HG02870 (cell line): ENCODE data around the gene ATP6V0D1.
"Not testable (repeated sequence)": the region's sequence is repeated elsewhere in the genome, so short reads cannot be mapped to it uniquely, and the experiment has no call there.

ENCODE experiments used
- ATAC-seq: cut with Tn5 transposase; IDR thresholded peaks from one replicate; pipeline ENCODE4 v1.9.1; 2021; ENCODE audit warnings: mild to moderate bottlenecking, moderate library complexity; ENCODE audit not compliant: unreplicated experiment

The ATP6V0D1 gene

DNA sequence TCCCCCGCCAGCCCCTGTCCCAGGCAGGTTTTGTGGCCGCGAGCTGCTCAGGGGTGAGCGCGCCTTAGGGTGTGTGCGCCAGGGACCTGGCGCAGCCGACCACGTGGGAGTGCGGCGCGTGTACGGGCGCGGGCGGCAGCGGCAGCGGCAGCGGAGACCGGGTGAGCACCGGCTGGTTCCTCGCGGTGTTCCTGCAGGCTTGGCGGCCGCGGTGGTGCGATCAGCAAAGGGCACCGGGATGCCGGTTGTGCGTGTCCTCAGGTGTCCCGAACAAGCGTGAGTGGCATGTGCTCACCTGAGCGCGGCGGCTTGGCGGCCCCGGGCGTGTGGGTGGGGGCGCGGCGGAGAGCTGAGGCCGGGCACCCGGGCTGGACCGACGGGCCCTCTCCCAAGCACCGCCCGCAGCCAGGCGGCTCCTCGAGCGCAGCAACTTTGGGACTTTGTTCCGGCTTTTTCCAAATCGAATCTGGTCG lies 50.4 kb downstream of the ATP6V0D1 start:
- no peak for ATAC-seq

DNA sequence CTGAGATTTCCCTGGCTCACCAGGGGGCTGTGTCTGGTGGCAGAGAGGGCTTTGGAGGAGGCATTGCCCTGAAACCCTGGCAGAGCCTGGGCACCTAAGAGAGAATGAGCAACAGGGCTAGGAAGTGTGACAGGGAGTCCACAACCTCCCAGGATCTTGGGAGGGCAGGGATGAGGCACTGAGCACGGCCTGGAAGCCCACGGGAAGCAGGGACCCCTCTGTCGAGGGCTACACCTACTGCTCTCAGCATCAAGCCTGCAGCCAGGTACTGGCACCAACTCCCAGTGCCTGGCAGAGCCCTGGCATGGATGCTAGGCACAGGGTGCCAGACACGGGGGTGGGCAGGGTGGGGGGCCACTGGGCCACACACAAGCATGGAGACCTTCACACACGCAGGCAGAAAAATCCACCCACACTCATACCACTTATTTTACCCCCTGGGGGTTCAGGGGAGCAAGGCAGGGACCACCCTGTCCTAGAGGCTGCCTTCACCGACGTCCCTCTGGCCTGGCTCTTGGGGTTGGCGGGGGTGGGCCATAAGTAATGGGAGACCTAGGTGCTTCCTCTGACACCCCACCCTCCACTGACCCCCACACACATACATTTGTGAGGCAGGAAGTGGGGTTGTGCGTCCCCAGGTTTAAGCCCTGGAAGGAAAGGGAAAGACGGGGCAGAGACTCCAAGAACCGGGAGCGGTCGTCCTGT lies 51.0 kb downstream of the ATP6V0D1 start:
- no peak for ATAC-seq

DNA sequence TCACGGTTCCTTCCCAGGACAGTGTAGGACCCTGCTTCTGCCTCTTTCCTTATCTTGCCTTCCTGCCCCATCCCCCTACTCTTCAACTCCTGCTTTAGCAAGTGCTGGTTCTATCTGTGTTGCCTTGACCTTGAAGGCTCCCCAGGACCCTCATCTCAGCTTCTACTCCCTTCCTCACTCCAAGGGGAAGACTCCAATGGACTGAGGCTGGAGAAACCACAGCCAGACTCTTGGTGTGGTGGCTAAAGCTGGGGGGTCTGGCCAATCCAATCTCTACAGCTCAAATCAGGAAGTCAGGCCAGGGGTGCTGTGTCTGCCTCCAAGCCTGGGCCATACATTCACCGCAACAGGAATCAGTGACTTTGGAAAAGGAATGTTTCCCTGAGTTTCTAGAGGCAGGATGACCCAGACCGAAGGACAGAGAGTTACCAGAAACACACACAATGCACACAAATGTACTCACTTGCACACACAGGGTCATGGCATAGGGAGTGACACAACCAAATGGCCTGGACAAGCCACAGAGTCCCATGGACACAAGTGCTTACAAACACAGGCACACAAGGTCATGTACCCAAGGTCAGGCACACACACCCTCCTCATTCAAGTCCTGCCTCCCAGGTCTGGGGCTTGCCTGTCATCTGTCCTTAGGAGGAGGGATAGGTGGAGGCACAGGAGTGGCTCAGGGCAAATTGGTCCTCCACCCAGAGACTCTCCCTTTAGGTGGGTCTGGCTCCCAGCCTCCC lies 51.7 kb downstream of the ATP6V0D1 start:
- no peak for ATAC-seq

DNA sequence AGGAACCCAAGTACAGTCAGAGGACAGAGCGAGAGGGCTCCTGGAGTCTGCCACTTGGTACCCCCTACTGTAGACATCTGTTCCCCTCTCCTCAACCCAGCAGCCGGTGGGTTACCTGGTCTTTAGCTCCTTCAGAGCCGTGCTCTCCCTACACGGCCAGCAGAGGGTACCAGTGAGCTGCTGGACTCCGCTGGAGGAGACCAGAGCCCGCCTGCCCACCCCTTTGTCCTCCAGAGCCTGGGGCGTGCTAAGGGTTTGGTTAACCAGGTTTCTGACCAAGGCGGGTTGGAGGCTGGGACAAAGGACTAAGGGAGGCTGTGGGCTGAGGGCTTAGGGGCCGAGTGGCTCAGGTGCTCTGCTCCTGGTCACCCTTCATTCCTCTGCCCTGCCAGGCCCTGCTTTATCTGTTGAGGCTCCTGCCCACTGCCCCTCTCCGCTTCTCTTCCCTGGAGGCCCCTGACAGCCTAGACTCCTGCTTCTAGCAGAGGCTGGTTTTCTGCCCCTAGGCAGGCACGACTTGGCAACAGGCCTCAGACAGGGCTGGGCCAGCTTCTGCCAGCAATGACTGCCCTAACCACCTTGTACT lies 52.7 kb downstream of the ATP6V0D1 start:
- no peak for ATAC-seq

DNA sequence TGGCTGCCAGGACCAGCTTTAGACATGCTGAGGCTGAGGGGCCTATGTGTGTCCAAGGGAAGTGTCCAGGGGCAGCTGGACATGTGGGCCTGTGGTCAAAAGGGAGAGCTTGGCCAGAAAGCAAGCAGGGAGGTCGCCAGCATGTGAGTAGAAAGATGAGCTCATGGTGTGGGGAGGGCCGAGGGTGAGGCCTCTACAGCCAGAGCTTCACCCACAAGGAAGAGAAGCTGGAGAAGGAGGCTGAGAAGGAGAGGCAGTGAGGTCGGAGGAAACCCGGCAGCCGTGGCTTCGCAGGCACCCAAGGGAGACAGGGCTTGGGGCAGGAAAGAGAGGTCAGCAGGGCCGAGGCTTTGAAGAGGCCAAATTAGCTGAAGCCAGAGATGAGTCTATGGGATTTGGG lies 54.0 kb downstream of the ATP6V0D1 start:
- ATAC-seq, result no peak

DNA sequence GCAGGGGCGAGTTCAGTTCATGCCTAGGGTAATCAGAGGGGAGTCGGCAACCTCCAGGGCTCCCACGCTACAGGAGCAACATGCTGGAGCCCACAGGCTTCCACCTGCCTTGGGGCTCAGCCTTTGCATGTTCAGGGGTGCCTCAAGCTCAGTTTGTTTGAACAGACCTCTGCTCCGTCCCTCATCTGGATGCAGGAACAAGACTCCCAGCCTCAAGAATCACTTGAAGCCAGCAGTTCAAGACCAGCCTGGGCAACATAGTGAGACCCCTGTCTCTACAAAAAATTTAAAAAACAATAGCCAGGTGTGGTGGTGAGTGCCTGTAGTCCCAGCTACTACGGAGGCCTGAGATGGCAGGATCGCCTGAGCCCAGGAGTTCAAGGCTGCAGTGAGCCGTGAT lies 54.9 kb downstream of the ATP6V0D1 start:
- ATAC-seq, result no peak

DNA sequence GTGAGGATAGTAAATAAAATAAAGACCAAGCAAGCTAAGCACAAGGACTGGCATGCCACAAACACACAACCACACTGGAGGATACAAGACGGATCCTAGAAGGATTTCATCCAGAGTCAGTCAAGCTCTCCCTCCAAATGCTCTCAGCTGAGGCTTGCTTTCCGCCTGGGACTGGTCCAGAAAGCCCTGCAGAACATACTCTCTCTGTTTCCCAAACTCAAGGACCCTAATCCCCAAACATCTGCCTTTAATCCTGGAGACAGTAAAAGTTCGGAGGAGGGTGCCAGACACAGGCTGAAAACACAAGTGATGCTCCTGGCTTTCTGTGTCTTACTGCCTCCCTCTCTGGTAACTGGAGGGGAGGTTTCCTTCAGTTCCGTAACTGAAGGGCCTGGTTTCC lies 55.4 kb downstream of the ATP6V0D1 start:
- no peak for ATAC-seq

DNA sequence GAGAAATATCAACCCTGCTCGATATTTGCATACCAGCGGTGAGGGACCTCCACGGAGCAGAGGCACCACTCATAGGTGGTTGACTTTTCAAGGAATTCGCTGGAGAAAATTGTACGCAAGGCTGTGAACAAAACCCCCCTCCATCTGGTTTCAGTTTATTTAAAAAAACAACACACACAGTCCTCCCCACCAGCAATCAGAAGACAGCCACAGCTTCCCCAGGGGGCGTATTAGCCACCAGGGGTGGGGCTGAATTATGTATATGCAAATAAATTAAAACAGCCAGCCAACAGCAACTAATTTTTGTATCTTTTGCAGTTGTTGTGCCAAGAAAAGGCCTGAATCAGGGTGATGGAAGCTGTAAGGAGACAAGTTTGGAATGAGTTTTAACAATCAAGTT lies 55.9 kb downstream of the ATP6V0D1 start:
- no peak for ATAC-seq

DNA sequence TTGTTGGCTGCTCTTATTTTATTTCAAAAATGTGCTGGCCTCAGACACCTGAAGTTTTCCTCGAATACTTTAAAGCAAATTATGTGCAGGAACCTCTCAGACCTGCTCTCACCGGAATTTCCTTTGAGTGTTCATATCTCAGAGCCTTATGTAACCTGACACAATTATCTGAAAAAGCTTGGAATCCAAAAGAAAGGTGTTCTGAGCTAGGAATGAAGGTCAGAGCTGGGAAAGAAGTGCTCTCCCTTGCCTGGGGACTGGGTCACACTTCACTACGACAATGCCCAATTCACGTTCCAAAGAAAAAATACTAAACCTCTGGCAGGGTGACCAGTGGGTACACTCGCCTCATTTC lies 56.7 kb downstream of the ATP6V0D1 start:
- no peak for ATAC-seq

DNA sequence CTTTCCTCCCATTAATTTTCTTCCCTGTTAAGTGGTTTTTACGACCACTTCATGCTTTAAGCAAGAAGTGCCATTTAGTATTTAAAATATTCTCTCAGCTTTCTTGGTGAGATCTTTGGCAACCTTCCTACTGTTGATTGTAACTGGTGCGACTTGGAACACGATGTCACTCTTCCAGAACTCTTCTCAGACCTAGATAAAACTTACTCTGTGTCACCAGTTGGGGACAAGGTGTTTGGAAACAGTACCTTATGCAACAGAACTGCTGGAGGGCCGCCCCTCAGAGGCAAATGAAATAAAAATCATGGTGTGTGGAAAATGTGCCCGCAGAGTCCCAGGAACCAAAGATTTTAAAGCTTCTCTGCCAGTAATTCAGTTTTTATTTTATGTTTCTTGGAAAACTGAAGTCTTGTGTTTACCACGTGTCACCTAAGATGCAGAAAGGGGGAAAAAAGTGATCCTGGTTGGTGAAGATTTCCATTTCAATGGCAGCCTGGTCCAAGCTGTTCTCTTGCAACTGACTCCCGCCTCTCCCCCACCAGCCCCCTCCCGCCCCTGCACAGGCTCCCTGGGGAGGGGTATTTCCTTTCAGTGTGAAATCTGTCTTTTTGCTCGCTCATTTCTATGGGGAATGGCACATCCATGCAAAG lies 57.2 kb downstream of the ATP6V0D1 start:
- no peak for ATAC-seq

DNA sequence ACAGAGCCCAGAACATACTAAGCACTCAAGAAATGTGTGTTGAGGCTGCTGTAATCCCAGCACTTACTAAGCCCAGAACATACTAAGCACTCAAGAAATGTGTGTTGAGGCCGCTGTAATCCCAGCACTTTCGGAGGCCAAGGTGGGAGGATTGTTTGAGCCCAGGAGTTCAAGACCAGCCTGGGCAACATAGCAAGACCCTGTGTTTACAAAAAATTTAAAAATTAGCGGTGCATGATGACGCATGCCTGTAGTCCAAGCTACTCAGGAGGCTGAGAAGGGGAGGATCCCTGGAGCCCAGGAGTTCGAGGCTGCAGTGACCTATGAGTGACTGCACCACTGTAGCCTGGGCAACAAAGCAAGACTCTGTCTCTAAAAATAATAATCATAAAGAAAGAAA lies 57.9 kb downstream of the ATP6V0D1 start:
- ATAC-seq, result no peak

DNA sequence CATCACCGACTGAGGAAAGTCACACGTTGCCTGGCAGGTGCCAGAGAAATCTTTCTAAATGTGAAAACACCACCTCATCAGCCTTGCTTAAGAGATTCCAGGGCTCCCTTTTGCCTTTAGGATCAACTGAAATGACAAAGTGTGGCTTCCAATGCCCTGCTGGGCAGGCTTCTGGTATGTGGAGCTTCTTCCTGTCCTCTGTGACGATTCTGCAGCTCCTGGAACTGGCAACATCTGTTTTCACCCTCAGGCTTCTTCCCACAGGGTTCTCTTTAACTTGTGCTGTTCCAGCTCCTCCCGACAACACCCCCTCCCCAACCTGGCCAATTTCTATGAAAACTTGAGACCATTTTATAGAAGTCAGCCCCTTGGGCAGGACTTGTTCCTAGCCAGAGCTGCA lies 59.9 kb downstream of the ATP6V0D1 start:
- no peak for ATAC-seq

DNA sequence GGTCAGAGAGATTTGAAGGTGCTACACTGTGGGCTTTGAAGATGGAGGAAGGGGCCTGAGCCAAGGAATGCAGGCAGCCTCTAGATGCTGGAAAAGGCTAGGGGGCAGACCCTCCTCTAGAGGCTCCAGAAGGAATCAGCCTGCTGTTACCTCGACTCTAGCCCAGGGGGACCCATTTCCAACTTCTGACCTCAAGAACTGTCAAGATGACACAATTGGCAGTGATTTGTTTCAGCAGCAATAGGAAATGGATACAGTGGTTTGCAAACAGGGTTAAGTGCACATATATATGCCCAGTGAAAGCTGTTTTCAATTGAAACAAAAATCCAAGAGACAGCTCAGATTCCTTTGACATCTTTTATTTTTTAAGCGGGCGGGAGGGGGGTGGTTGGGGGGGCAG lies 61.0 kb downstream of the ATP6V0D1 start:
- no peak for ATAC-seq

DNA sequence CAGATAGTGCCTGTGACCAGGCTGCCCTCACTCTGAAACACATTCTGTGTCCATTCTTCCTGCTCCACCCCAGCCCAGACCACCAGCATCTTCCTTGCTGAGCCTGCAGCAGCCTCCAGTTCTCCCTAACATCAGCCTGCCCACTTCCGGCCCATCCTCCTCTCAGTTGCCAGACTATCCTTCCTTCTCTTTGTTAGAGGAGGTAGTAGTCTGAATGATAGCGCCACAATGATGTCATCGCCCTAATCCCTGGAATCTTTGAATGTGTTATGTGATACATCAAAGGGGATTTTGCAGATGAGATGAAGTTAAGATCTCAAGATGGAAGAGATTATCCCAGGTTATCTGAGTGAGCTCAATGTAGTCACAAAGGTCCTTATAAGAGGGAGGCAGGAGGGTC lies 61.5 kb downstream of the ATP6V0D1 start:
- ATAC-seq, result no peak

DNA sequence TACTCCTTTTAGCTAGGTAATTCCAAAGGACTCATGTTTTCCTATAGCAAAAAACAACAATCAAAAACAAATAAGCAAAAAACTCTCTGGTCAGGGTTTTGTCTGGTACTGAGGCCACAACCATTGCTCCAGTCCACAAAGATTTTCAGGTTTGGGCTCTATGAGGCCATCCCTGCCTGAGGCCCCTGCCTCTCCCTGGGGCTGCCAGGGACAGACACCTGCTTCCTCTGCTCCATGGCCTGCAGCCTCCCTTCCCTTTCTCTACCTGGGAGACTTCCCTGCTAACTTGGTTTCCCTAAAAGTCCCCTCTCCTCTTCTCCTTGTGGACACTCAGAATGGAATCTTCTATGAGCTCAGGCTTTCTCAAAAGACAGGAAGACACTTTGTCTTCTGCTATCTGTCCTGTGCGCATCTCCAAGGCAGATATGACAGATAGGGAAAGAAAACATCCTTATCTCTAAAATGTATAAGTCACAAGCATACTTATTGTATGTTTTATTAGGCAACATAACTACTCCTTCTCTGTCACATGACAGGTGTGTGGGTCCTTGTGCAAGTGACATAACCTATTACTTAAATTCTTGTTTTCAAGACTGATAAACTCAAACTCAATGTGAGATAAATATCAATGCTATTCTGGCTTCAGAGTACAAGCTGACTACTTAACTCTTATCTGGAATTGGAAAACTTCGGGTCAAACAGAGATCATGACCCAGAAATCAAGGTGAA lies 63.5 kb downstream of the ATP6V0D1 start:
- no peak for ATAC-seq

DNA sequence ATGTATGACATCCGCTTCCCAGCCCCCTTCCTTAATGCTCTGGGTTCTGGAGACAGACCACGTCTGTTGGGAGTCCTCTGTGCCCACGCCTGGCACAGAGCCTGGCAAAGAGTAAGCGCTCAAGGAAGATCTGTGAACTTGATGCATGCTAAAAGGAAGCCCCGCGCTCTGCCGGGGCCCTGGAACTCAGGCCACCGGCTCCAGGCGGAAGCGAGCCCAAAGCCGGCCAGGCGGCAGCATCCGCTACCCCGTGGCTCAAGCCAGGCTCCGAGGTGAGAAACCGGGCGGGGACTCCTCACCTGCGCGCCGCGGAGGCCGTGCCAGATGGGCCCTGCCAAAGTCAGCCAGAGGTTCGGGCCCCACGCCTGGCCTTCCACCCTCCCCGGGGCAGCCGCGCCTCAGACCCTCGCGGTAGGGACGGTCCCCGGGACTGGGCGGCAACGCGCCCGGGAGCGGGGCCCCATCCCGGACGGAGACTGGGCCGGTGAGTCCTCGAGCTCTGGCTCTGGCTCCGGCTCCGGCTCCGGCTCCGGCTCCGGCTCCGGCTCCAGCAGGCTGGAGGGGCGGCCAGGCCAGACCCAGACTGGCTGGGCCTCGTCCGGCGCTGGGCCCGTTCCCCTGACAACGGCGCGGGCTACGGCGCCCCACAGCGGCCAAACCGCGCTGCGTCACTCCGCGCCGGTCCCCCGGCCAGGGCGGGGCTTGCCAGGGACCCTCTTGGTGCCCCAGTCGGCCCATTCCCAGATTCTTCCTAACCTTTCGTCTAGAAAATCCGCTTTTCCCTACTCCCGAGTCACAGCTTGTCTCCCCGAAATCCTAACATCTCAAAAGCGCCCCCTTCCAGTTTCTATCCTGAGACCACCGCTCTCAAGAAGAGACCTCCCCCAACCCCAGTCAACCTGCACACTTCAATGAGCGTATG lies 64.8 kb downstream of the ATP6V0D1 start, which contains the start of gene ZDHHC1:
TSS of gene ZDHHC1 (minus strand) at position 606 of the 922 bp plus-strand sequence. CDS start 8,702 bp downstream, outside the sequence.
- ATAC-seq, result peak; percentile 62

DNA sequence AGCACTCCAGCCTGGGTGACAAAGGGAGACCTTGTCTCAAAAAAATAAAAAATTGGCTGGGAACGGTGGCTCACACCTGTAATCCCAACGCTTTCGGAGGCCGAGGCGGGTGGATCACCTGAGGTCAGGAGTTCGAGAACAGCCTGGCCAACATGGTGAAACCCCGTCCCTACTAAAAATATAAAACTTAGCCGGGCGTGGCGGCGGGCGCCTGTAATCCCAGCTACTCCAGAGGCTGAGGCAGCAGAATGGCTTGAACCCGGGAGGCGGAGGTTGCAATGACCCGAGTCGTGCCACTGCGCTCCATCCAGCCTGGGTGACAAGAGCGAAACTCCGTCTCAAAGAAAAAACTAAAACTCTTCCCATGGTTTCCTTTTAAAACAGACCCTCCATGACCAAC lies 65.5 kb downstream of the ATP6V0D1 start:
- ATAC-seq, result not testable (repeated sequence)

DNA sequence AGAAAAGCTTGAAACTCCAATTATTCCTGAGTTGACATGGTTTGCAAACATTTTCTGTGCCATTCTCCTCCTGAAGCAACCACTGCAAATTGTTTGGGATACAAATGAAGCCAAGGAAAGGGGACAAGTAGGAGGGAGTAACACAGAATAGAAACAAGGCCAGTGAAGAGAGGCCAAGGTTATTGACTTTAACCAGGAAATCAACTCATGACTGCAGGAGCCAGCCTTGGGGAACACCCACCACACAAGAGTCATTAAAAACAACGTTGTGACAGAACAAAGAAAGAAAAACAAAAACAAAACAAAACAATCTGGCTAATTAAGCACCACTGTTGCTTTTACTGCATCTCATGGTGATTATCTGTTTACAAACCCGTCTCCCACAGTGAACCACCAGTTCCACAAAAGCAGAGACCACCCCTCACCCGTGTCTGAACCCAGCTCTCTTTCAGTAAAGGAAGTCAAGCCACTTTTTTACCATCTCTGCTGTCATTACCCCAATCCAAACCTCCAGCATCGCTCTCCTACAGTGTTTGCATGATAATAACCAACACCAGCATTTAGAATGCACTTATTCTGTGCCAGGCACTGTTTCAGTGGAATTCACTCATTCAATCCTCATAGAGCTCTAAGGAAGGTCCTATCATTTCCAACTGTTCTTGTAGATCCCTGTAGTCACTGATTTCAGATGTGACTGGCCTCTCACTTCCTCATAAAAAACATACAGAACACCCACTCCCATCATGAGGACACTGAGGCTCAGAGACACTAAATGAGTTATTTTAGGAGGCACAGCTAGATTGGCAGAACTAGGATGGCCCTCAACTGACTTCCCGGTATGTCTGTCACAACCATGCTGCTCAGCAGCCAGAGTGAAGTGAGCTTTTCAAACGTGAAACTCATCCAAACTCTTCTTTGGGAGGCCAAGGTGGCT lies 66.7 kb downstream of the ATP6V0D1 start:
- ATAC-seq, result no peak

DNA sequence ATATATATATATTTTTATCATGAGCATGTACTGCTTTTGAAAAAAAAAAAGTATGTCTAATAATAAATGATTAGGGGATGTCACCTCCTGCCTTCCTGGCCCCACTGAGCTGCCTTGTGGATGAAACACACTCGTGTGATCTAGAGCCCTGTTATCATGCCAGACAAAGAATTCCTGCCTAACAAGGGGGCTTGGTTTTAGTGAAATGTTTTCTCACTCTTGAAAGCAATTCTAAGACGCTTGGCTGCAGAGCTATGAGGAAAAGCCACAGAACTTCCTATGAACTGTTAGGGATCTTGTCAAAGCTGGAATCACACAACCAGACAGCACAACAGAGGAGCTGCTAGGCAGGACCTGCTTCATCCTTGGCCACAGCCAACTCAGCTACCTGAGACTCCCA lies 68.7 kb downstream of the ATP6V0D1 start:
- no peak for ATAC-seq
